ENCODE results near the gene ALDH5A1.
"Not testable (repeated sequence)": the region's sequence is repeated elsewhere in the genome, so short reads cannot be mapped to it uniquely, and the experiment has no call there.

Gene ALDH5A1

DNA sequence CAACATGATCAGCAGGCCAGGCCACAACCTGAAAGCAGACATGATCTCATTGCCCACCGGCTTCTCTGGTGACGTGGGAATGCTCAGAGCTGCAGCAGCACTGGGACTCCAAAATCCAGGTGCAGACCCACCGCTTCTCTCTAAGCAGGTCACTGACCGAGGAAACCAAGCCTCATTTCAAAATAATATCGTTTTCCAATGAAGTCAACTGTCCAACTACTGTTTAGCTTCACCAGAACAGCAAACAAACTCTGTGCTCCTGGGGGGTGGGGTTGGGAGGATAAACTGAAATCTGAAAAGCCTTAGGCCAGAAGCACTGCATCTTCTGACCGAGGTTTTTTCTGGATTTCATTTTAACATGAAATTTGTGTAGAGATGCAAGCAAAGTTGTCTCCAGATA, 5.3 kb upstream of the ALDH5A1 start, which contains the start of gene GPLD1:
TSS of gene GPLD1 (minus strand) at position 109 of the 400 bp plus-strand sequence. CDS start at position 42, 67 bp downstream.
- DNase-seq = no peak

DNA sequence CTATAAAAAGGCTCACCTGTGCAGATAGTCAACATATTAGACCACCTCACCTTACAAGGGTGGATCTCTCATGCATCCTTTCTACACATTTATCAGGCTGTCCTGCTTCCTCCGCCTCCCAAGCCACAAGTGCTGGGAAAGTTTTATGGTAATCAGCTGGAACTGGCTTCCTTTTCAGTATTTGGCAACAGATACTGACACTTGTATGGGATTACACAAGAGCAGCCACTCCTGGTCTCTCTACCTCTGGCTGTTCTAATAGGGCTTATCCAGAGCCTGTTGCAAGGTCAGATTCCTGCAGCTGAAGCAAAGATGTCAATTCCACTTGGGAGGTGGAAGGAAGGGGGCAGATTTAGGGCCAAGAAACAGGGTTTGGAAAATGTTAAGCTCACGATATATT, 4.9 kb upstream of the ALDH5A1 start:
- no peak for DNase-seq

DNA sequence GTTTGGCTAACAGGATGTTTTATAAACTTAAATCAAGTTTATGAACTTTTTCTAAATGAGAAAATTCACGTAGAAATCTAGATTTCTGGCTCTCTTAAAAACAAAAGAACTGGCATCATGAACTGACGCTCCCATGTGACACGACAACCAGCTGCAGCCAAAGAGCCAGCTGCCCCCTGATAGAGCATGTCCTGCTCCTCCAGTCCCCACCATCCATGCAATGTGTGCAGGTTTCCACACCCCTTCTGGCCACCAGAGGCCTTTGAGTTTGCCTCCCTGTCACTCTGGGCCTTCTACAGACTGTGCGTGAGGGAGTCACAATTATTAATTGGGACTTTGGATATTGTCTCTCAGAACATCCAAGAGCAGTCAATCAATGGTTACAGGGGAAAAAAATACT, 3.8 kb upstream of the ALDH5A1 start:
- no peak for DNase-seq

DNA sequence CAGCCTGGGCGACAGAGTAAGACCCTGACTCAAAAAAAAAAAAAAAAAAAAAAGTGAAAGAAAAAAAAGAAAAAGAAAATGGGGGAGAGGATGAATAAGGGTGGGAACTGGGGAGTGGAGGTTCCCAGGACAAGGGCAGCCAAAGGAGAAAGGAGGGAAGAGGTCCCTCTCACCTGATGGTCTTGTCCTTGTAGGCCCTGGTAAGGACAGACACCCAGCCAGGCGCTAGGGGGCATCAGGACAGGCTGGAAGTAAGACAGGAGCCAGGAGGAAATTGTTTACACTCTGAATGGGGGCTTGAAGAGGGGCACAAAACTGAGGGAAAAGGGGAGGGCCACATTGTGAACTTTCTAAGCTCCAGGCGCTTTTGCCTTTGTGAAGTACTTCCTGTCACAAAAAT, 2.3 kb upstream of the ALDH5A1 start:
- no peak for DNase-seq

DNA sequence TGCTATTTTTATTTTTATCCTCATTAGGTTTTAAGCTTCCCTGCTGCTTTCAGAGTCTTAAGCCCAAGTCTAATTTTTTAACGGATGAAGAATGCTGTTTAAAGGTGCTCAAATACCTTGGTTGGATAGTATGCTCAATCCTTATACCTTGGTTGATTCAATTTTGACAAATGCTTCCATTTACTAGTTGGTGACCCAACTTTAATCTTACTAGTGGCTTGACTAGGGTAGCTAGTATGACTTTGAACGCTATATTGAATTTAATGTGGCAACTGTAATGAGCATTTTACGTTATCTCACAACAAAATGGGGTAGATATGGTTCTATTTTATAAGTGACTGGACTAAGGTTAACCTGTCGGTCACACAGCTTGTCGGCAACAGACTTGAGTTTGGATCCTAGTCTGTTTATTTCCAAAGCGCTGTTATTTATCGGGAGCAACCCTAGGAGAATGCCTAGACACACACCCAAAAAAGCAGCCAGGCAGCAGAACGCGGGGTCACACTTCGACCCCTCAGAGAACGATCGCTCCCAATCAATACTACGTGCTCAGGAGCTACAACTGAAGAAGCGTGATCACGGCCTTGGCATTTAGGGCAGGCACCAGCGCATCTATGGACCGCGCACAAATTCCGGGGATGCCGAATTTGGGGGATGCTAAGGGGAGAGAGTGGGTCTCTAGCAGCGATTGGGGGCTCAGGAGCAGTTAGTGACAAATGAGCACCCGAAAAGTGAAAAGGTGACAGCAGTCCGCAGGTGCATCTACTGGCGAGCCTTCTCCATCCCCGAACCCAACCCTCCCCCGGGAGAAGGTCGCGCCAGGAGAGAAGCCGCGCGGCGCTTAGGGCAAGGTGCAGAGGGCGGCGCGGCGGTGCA, 586 bp upstream of the ALDH5A1 start:
- DNase-seq = no peak

DNA sequence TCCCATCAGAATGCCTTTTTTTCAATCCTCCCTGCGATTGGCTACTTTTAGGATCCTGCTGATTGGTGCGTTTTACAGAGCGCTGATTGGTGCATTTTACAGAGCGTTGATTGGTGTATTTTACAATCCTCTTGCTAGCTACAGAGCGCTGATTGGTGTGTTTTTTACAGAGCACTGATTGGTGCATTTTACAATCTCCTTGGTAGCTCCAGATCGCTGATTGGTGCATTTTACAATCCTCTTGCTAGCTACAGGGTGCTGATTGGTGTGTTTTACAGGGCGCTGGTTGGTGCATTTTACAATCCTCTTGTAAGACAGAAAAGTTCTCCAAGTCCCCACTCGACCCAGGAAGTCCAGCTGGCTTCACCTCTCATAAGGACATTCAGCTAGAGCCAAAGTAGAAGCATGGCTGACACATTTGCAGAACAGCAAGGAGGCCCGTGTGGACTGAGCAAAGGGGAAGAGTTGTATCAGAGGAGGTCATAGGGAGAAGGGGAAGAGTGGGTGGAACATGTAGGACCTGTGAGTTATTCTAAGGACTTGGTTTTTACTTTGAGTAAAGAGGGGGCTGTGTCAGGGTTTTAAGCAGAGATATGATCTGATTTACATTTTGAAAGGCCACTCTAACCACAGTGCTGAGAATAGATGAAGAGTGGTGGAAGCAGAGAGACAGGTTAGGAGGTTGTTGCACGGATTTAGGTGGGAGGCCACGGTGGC, 2.6 kb downstream of the ALDH5A1 start:
- no peak for DNase-seq

DNA sequence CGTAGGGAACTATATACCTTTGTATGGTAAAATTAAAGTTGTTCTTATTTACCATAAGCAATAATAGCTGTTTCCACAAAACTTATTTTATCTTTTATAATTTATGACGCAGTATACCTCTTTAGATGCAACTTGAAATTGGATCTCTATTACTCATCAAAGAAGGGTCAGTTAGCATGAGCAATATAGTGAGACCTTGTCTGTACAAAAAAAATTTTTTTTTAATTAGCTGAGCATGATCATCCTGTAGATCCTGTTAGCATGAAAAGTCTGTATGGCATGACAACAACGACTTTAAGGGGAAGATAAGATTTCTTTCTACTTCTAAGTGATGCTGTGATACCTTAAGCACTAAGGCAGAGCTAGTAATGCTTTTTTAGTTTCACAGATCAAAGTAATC, 5.9 kb downstream of the ALDH5A1 start:
- no peak for DNase-seq

DNA sequence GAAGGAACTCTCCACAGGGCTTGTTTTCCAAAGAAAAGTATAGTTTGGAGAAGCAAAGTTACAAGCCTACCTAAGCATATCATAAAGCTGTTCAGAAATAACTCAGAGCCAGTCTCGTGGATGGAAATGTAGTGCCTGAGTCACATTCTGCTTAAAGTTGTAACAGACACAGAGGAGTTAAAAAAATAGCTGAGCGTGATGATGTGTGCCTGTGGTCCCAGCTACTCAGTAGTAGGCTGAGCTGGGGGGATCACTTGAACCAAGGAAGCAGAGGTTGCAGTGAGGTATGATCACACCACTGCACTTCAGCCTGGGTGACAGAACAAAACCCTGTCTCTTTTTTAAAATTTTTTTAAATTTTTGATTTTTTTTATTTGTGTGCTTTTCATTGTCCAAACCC, 6.6 kb downstream of the ALDH5A1 start:
- DNase-seq = no peak

DNA sequence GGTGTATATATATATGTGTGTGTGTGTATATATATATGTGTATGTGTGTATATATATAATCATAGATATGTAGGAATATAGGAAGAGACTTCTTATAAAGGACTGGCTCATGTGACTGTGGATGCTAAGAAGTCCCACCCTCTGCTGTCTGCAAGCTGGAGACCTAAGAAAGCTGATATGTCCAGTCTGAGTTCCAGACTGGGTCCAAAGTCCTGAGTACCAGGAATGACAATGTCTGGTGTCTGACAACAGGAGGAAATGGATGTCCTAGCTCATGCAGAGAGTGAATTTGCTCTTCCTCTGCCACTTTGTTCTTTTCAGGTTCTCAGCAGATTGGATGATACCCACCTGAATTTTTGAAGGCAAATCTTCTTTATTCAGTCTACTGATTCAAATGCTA, 7.1 kb downstream of the ALDH5A1 start:
- no peak for DNase-seq

DNA sequence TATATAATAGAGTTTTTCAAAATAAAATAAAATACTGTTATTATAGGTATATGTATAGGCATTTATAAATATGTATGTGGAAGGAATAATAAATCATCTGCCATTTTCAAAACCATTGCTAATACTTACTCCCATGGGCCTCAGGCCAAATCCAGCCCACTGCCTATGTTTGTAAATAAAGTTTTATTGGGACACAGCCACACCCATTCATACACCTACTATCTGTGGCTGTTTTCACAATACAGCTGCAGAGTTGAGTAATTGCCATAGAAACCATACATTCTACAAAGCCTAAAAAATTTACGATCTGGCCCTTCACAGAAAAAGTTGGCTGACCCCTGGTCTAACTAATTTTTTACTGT, 9.5 kb downstream of the ALDH5A1 start:
- no peak for DNase-seq

DNA sequence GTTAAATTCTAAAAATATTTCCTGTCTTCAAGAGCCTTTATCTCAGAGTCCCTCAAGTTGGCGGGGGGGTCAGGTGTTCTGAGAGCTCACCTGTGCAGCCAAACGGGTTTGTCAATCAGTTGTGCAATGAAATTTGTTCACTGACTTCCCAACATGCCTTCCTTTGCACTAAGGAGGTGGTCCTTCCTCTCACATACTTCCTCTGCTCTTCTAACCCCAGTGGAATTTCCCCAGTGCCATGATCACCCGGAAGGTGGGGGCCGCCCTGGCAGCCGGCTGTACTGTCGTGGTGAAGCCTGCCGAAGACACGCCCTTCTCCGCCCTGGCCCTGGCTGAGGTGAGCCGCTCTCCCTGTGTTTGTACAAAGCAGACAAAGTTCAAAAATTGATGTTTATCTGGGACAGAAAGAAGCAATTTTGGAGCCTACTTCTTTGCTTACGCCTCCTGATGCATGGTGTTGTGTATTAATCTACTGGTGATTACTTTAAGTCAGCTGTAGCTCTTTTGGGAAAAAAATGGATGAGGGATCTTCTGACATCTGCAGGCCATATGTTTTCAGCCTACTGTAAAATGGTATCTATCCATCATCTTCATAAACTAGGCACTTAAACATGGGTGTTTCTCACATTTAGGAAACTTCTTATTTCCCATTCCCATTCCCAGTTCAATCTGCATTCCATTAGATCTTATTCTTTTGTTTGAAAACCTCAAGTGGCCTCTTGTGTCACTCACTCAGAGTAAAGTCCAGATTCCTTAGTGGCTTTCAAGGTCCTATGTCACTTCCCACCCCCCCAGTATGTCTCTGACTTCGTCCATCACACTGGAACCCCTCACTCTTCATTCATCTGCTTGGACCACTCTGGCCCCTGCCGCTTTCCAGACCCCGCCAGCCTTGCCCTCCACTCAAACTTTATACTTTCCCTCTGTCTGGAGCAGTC, 10.1 kb downstream of the ALDH5A1 start:
- no peak for DNase-seq

DNA sequence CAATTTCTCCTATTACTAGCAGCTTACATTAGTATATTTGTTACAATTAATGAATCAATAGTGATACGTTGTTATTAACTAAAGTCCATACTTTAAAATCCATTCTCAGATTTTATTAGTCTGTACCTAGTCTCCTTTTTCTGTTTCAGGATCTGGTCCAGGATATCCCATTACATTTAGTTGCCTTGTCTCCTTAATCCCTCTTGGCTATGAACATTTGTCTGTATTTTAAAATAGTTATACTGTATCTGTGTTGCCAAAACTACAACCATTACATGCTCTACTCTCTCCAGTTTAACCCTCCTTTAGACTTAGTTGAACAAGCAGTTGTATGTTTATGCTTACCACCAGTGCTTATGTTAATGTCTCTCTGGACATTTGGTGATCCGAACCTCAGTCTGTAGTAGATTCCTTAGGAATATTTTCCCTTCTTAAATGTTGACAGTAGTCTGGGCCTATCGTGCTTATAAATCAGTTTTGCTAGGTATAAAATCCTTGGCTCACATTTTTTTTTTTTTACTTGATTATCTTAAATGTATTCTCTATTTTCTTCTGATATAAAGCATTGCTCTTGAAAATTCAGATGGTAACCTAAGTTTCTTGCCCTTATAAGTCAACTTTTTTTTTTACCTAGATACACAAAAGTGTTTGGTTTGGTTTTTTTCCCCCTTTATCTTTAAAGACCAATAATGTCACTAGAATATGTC, 12.2 kb downstream of the ALDH5A1 start:
- no peak for DNase-seq

DNA sequence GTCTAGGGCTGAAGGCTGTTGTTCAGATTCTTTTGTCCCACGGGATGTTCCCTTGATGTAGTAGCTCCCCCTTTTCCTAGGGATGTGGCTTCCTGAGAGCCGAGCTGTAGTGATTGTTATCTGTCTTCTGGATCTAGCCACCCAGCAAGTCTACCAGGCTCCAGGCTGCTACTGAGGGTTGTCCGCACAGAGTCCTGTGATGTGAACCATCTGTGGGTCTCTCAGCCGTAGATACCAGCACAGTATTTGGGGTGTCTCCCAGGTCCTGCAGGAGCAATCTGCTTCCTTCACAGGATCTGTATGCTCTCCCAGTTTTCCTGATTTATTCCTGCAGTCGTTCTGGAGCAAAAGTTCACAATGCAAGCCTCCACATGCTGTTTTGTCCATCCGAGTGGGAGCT, 17.2 kb downstream of the ALDH5A1 start:
- DNase-seq = not testable (repeated sequence)

DNA sequence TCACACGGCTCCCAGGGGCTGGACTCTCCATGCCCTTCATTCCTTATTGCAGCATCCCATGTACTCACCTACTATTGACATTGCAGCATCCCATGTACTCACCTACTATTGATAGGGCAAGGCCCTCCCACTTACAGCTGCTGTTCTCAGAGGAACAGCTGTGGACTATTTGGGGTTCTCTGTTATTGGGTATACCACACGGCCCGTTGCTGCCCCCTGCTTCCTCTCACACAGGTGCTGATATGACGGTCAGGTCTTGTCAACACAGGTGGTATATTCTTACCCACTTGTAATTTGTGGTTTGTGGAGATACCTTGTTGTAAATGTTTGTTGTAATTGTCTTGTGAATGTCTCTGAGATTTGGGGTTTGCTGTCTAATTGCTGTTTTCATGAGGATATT, 18.8 kb downstream of the ALDH5A1 start:
- DNase-seq = no peak

DNA sequence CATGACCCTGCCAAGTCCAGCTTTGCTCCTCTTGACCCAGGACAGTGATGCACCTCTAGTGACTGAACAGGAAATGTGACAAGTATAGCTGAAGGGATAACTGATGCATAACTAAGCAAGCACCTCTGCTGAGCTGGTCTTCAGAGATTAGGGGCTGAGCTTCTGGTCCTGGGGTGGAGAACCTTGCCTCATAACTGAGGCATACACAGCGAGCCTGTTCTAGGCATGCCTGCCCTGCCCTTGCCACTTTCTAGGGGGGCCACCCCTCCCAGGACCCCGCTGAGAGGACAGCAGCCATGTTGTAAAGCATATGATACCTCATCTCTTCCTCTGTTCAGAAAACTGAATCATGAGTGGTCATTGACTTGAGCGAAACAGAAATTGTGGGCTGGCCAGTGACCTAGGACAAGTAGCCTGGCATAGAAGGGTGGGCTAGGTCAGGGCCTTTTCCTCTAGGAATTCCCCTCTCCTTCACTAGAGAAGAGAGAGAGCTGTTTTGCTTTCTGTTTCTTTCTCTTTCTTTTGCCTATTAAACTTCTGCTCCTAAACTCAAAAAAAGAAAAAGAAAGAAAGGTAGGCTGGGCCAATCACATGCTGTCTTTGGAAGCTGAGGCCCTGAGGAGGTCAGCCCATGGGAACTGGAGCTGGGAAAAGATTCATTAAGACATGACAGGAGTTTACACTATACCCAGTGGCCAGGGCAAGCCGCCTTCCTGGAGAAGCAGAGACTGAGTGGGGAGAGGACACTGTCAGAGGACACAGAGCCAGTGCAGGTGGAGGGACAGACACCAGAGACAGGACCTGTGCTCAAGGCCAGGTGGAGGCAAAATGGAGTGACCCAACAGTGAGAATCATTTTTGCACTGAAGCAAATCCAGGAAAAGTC, 23.1 kb downstream of the ALDH5A1 start:
- no peak for DNase-seq

DNA sequence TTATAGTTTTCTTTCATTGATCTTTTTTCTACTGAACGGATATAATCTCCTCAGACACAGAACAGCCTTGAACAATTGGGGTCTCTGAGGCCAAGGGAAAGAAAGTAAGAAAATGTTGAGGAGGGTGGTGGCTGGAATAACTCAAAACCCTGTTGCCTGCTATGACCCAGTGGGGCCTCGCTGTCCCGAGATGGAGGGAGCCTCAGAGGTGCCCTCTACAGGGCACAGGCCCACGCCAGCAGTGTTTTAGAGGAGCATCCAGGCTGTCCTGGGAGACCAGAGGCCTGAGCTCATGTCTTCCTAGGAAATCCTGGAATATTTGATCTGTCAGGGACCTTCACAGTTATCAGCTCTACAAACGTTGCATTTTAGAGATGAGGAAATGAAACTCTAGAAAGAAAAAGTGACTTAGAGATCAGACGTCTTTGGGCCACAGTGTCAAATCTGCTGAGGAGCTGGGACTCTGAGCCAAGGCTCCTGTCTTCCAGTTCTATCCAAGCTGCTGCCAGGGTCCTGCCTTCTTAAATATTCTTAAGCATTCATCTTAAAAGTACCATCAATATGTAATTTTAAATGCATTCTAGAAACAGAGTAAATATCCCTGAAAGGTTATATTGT, 26.3 kb downstream of the ALDH5A1 start:
- DNase-seq = peak; percentile 59

DNA sequence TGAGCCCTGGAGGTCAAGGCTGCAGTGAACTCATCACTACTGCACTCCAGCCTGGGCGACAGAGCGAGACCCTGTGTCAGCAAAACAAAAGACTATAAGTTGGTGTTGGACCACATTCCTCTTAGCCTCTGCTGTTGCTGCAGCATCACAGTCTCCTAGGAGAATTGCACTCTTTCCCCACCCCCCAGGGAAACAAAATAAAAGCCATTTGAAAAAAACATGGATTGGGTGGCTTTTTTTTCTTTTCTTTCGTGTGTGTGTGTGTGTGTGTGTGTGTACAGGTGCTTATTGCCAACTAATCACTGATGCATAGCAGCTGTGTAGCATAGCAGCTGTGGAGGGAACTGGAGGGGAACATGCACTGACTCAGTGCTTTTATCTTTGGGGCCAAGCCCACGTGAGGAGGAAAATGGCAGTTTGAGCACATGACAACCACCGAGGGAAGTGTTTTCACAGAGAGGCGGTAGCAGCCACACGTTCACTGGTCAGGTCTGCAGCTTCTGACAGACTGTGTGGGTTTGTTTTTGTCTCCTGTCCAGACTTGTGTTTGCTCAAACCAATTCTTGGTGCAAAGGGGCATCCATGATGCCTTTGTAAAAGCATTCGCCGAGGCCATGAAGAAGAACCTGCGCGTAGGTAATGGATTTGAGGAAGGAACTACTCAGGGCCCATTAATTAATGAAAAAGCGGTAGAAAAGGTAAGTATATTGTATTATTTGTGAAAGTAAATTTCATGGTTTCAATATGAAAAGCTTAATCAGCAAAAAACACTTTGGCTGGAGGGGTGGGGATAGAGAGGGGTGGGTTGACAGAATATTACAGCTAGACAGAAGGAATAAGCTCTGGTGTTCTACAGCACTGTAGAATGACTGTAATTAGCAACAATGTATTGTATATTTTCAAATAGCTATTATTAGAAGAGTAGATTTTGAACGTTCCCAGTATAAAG, 27.7 kb downstream of the ALDH5A1 start:
- no peak for DNase-seq

DNA sequence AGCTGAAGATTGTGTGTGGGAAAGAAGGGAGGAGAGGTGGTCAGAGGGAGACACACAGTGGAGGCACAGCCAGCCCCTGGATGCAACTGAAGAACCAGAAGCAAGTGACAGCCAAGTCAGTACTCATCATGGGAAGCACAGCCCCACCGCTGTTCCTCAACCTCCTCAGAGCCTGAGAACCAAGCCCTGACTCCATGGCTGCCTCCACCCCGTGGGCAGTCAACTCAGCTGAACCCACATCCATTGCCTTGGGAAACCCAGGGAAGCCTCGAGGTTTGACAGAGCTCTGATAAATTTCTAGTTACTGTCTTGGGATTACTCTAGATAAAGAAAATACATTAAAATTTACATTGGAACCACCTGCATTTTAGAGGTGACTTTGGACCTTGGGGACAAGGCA, 29.6 kb downstream of the ALDH5A1 start:
- DNase-seq = no peak

DNA sequence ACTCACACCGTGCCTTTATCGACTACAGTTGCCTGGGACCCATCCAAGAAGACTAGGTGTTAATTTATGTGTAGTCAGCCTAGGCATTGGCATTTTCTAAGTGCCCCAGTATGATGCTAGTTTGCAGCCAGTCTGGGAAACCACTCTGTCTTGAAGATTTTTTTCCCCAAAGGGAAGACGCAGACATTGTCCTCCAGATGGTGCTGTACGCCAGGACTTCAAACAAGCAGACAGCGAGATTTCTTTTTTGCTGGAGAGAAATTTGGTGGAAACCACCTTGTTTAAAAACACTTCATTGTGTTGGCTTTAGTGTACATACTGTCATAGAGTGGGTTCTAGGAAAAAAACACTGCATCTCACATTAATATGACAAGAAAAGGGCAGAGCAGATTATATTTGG, 30.0 kb downstream of the ALDH5A1 start:
- DNase-seq = peak; percentile 30

DNA sequence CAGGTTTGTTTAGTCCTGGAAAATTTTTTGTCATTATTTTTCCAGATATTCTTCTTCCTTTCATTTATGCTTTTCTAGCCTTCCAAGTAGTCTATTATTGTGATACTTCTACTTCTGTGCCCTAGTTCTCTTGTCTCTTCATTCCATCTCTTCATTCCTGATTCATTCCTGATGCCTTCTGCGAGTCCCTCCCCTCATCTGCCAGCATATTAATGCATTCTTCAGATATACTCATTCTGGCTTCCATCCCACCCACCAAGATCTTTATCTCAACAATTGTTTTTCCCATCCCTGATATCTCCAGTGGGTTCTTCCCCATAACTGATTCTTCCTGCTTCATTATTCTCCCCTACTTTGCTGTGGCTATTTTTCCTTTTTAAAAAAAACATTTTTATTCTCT, 35.2 kb downstream of the ALDH5A1 start:
- DNase-seq = no peak

Measured in activated CD4-positive, alpha-beta T cell treated with anti-CD3 and anti-CD28 coated beads, Interleukin-2, Interleukin-6, amounts not matched to agents 100 ng/mL and 50 ng/mL, durations not matched to agents 16 hours and 8 hours (primary cell).